RWPE1 (cell line): ENCODE measurements around the gene COL27A1.

ENCODE experiments used
- CTCF ChIA-PET: fragments of 350-600 bp; sonication (Branson Sonifier 250); formaldehyde crosslinking; extraction: SDS; loops from one replicate; lab custom pipeline; 2021; lab: Yijun Ruan, JAX
- POLR2A ChIA-PET: fragments of 400-600 bp; formaldehyde crosslinking; extraction: SDS; loops from one replicate; lab custom pipeline; 2020; ENCODE audit warnings: antibody characterized with exemption; ENCODE audit not compliant: low non-redundant PET; lab: Yijun Ruan, JAX
- DNase-seq: peaks from one replicate; pipeline ENCODE4 v3.0.0; 2012; ENCODE audit warnings: low spot score
- H3K27ac ChIP-seq: fragments of 450-650 bp; 2 replicates; pipeline ENCODE4 v1.5.1; 2017
- CTCF ChIP-seq: fragments of 450-650 bp; conservative IDR thresholded peaks from 2 replicates; pipeline ENCODE4 v1.5.1; 2017; ENCODE audit warnings: low read depth, mild to moderate bottlenecking

The COL27A1 gene

DNA sequence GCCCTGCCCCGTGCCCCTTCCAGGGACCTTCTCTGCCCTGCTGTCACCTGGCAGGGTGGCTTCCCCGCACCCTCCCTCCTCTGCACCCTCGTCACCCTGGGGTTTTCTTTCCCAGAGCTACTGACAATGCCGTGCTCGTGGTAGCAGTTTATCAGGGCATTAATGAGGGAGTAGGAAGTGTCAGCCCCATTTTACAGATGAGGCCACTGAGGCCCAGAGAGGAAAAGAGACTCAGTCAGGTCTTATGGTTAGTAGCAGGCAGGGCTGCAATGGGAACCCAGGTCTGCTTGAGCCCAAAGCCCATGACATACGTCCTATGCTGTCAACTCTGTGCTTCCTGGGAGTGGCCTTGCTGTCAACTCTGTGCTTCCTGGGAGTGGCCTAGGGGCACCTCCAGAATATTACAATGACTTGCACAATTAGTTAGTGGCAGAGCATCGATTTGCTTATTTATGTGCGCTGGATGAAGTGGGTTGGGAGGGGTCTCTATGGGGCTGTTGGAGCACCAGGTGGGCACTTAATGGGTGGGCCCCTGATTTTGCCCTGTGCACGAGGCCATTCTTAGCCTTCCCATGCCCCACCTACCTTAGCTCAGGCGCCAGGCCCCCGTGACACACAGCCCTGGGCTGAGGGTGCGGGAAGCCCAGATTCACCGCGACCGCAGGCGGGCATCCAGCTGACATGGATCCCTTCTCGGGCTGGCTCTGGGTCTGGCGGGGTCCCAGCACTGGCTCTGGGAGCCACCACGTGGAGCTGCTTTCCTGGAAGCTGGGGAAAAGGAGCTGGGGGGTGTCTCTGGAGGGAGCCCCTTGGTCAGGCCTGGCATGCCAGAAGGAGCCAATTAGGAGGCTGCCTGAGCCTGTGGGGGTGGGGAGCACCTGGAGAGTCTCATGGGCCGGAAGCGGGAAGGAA lies 85.6 kb downstream of the COL27A1 start:
- DNase-seq, result no peak
- no peak overlapping the region for H3K27ac ChIP-seq
- POLR2A ChIA-PET, result no interaction called here
- CTCF ChIA-PET, result interaction anchor here (3.1 kb wide), 1 partner anchor 50 kb away, joined by 18 read pairs; no protein-coding TSS in a partner anchor
- TF ChIP-seq CTCF, result no peak

DNA sequence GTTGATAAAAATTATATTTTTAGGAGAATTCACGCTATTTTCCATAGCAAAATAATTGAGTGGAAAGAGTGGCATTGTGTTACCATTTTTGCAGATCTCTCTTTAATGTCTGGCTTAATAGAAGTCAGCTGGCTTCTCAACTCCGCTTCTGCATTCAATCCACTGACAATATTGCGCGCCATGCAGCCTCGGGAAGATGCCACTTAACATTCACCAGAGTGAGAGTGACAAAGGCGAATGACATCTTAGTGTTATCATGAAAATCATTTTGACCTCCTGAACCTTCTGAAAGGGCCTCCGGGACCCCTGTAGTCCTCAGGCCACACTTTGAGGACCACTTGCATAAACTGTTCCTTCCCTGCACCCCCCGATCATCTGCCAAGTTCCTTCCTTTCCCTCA lies 87.5 kb downstream of the COL27A1 start:
- H3K27ac ChIP-seq, result no peak overlapping the region
- ChIA-PET POLR2A (no interaction called here), CTCF (interaction anchor here (0.8 to 1.1 kb wide), 2 partner anchors 135 to 142 kb away, joined by 3 to 4 read pairs; no protein-coding TSS in a partner anchor)
- DNase-seq, result no peak
- TF ChIP-seq CTCF, result no peak

DNA sequence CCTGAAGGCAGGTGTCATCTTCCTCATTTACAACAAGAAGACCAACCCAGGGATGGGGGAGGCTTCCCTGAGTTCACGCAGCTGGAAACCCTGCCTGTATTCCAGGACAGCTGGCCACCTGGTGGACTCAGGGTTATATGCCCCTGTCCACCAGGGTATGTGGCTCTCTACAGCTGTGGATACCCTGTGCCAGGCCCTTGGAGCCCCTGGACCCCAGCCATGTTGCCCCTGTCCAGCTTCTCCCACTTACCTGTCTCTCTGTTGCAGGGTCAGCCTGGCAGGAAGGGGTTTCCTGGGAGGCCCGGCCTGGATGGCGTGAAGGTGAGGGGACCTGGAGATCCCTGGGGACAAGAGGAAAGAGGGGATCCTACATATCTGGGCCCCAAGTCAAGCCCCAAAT lies 87.9 kb downstream of the COL27A1 start:
- H3K27ac ChIP-seq, result no peak overlapping the region
- ChIA-PET POLR2A (no interaction called here), CTCF (interaction anchor here (0.8 to 1.1 kb wide), 2 partner anchors 135 to 142 kb away, joined by 3 to 4 read pairs; no protein-coding TSS in a partner anchor)
- no peak for TF ChIP-seq CTCF
- no peak for DNase-seq

GRCh38 chr9:114244570-114244969 lies 89.2 kb downstream of the COL27A1 start:
- no peak overlapping the region for H3K27ac ChIP-seq
- POLR2A ChIA-PET, result no interaction called here
- TF ChIP-seq CTCF, result no peak
- no peak for DNase-seq
- CTCF ChIA-PET, result interaction anchor here (1.1 kb wide), 1 partner anchor 46 kb away, joined by 3 read pairs; no protein-coding TSS in a partner anchor

DNA sequence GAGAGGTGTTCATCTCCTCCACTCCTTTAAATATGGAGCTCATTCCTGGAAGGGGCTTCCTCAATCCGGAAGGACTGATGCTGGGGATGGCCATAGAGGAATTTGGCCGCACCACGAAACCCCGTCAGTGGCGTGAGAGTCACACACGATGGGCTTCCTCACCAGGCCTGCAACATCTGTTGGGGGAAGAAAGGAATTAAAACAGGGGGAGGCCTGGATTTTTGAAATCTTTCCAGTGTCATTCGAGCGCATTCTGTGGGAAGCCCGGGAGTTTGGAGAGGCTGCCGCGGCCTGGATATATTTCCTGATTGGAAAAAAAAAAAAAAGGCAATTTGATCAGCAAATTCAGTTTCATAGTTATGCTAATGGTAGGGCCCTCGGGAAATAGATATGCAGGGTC lies 91.2 kb downstream of the COL27A1 start:
- no peak for TF ChIP-seq CTCF
- no peak overlapping the region for H3K27ac ChIP-seq
- ChIA-PET CTCF (interaction anchor here (0.6 to 1.4 kb wide), 2 partner anchors 44 to 70 kb away, joined by 3 to 4 read pairs; no protein-coding TSS in a partner anchor), POLR2A (no interaction called here)
- no peak for DNase-seq

GRCh38 chr9:114247077-114247476 lies 91.7 kb downstream of the COL27A1 start:
- no peak overlapping the region for H3K27ac ChIP-seq
- POLR2A ChIA-PET, result no interaction called here
- DNase-seq, result no peak
- CTCF ChIA-PET, result interaction anchor here (0.6 to 1.4 kb wide), 2 partner anchors 44 to 107 kb away, joined by 3 to 4 read pairs; no protein-coding TSS in a partner anchor
- TF ChIP-seq CTCF, result no peak
